Subcutaneous abdominal adipose tissue (tissue), 5 donors: ENCODE measurements around the gene LRIT3.
"Not testable (repeated sequence)": the region's sequence is repeated elsewhere in the genome, so short reads cannot be mapped to it uniquely, and the experiment has no call there.

Experiments used
- H3K27ac ChIP-seq: one replicate; pipeline ENCODE4 v1.7.0; 2013; ENCODE audit warnings: low read depth, mild to moderate bottlenecking, inconsistent platforms, low read length, moderate library complexity
- H3K27me3 ChIP-seq, 5 donors: one replicate each; pipeline ENCODE4 v1.7.0; 2013; ENCODE audit warnings: low read length in 5 of 5, inconsistent platforms in 1 of 5; ENCODE audit not compliant: control insufficient read depth in 5 of 5, insufficient read depth in 4 of 5
- H3K36me3 ChIP-seq, 5 donors: one replicate each; pipeline ENCODE4 v1.7.0; 2013; ENCODE audit warnings: low read length in 5 of 5; ENCODE audit not compliant: control insufficient read depth in 5 of 5, insufficient read depth in 5 of 5
- H3K4me1 ChIP-seq, 5 donors: one replicate each; pipeline ENCODE4 v1.7.0; 2013; ENCODE audit warnings: low read length in 5 of 5, mild to moderate bottlenecking in 3 of 5, moderate library complexity in 1 of 5; ENCODE audit not compliant: control insufficient read depth in 5 of 5, insufficient read depth in 5 of 5
- H3K4me3 ChIP-seq, 5 donors: one replicate each; pipeline ENCODE4 v1.7.0; 2013; ENCODE audit warnings: low read length in 5 of 5, low read depth in 1 of 5
- H3K9ac ChIP-seq, 5 donors: one replicate each; pipeline ENCODE4 v1.7.0; 2013; ENCODE audit warnings: low read length in 5 of 5, mild to moderate bottlenecking in 4 of 5, moderate library complexity in 3 of 5
- H3K9me3 ChIP-seq, 5 donors: one replicate each; pipeline ENCODE4 v1.7.0; 2013; ENCODE audit warnings: low read length in 5 of 5; ENCODE audit not compliant: control insufficient read depth in 5 of 5
- donor health status: healthy.
- donor health status: healthy.
- donor health status: healthy.
- donor health status: healthy.
- donor health status: healthy.

The LRIT3 gene

DNA sequence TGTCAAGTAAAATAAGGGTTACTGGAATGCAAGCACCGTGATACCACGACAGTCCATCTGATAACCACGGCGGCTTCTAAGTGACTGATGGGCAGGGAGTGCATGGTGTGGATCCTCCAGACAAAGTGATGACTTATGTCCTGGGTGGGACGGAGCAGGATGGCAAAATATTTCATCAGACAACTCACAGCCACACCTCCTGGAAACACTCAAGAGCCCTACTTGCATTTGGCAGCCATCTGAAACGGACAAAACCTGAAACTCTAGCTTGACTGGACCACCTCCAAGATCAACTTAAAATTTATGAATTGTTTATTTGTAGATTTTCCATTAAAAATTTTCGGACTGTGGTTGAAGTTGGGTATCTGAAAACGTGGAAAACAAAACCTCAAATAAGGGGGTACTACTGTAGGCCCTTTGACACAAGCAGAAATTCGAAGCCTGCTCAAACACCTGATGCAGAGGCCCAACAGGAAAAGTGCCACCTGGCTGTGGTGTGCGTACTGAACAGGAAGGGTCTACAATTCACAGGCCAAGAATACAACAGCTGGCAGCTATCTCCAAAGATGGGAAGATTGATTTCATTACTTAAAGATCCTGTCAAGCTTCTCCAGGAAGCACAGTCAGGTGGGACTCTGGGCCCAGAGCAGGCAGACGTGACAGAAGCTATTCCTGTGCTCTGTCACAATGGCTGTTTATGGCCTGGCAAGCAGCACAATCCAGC lies 26.0 kb downstream of the LRIT3 start:
- Histone ChIP-seq H3K4me1 (no peaks in the 10 kb centered on the region), H3K27ac (no peak overlapping the region), H3K9me3 (no peaks in the 10 kb centered on the region), H3K27me3 (peaks cover 0 to under 1% (median 0%) of the 10 kb centered on the region in 5 donors), H3K9ac (no peak overlapping the region), H3K4me3 (no peak overlapping the region), H3K36me3 (peaks cover 0 to 8% (median 0%) of the 10 kb centered on the region in 5 donors)

GRCh38 chr4:109875106-109875505 lies 27.2 kb downstream of the LRIT3 start:
- H3K4me1 ChIP-seq: no peaks in the 10 kb centered on the region
- H3K4me3 ChIP-seq: no peak overlapping the region
- no peak overlapping the region for H3K9ac ChIP-seq
- peaks cover 0 to 3% (median 0%) of the 10 kb centered on the region in 5 donors for H3K36me3 ChIP-seq
- no peaks in the 10 kb centered on the region for H3K9me3 ChIP-seq
- peaks cover 0 to 3% (median 0%) of the 10 kb centered on the region in 5 donors for H3K27me3 ChIP-seq
- H3K27ac ChIP-seq: no peak overlapping the region

DNA sequence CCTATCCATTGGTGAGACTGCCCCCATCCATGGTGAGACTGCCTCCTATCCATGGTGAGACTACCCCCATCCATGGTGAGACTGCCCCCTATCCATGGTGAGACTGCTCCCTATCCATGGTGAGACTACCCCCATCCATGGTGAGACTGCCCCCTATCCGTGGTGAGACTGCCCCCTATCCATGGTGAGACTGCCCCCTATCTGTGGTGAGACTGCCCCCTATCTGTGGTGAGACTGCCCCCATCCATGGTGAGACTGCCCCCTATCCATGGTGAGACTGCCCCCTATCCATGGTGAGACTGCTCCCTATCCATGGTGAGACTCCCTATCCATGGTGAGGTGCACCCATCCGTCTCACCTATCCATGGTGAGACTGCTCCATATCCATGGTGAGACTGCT lies 27.6 kb downstream of the LRIT3 start:
- not testable (repeated sequence) for H3K27ac ChIP-seq, H3K36me3 ChIP-seq, H3K4me3 ChIP-seq, H3K9ac ChIP-seq, H3K9me3 ChIP-seq, H3K4me1 ChIP-seq, H3K27me3 ChIP-seq

DNA sequence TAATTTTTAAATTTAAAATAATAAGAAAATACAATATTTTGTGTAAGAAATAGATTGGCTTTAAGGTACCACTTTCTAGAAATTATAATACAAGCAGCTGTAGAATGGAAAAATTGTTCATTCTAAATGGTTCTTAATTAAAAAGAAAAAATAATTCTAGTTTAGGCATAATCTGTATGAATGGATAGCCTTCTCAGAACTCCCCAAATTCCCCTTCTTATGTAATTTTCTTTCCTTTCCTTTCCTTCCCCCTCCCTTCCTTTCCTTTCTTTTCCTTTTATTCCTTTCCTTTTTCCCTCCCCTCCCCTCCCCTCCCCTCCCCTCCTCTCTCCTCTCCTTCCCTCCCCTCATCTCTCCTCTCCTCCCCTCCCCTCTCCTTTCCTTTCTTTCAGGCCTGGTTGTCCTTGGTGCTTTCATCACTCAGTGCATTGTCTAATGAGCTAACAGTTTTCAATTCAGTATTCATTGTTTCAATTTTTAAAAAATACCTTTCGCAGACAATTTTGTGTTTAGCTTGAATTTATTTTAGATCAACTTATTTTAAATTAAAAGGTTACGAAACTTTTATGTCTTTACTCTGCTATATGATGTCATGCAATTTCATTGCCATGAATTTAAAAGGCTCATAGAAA lies 28.8 kb downstream of the LRIT3 start:
- H3K27ac ChIP-seq: no peak overlapping the region
- H3K36me3 ChIP-seq: no peaks in the 10 kb centered on the region
- H3K27me3 ChIP-seq: peaks cover 0 to 3% (median 0%) of the 10 kb centered on the region in 5 donors
- H3K9me3 ChIP-seq: no peaks in the 10 kb centered on the region
- no peak overlapping the region for H3K9ac ChIP-seq
- no peak overlapping the region for H3K4me3 ChIP-seq
- H3K4me1 ChIP-seq: no peaks in the 10 kb centered on the region

GRCh38 chr4:109877400-109877799 lies 29.5 kb downstream of the LRIT3 start:
- no peaks in the 10 kb centered on the region for H3K4me1 ChIP-seq
- no peak overlapping the region for H3K27ac ChIP-seq
- peaks cover 0 to 3% (median 0%) of the 10 kb centered on the region in 5 donors for H3K27me3 ChIP-seq
- no peaks in the 10 kb centered on the region for H3K36me3 ChIP-seq
- H3K9ac ChIP-seq: no peak overlapping the region
- H3K4me3 ChIP-seq: no peak overlapping the region
- no peaks in the 10 kb centered on the region for H3K9me3 ChIP-seq

DNA sequence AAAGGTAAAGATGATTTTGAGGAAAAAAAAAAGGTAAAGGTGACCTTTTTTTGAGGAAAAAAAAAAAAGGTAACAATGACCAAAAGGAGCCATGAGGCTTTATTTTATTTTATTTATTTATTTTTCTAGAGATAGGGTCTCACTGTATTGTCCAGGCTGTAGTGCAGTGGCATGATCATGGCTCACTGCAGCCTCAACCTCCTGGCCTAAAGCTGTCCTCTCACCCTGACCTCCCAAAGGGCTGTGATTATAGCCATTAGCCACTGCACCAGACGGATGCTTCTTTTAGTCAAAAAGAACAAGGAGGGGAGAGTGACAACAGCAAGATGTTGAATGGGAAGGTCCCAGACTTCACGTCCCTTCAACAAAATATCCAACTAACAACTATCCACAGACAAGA lies 30.4 kb downstream of the LRIT3 start:
- Histone ChIP-seq H3K4me1 (no peaks in the 10 kb centered on the region), H3K27ac (no peak overlapping the region), H3K9ac (no peak overlapping the region), H3K36me3 (no peaks in the 10 kb centered on the region), H3K27me3 (peaks cover 0 to 3% (median 0%) of the 10 kb centered on the region in 5 donors), H3K9me3 (no peaks in the 10 kb centered on the region), H3K4me3 (no peak overlapping the region)

GRCh38 chr4:109879081-109879480 lies 31.2 kb downstream of the LRIT3 start:
- Histone ChIP-seq H3K9me3 (no peaks in the 10 kb centered on the region), H3K27me3 (peaks cover 0 to 3% (median 0%) of the 10 kb centered on the region in 5 donors), H3K4me1 (no peaks in the 10 kb centered on the region), H3K27ac (no peak overlapping the region), H3K9ac (no peak overlapping the region), H3K36me3 (no peaks in the 10 kb centered on the region), H3K4me3 (no peak overlapping the region)

DNA sequence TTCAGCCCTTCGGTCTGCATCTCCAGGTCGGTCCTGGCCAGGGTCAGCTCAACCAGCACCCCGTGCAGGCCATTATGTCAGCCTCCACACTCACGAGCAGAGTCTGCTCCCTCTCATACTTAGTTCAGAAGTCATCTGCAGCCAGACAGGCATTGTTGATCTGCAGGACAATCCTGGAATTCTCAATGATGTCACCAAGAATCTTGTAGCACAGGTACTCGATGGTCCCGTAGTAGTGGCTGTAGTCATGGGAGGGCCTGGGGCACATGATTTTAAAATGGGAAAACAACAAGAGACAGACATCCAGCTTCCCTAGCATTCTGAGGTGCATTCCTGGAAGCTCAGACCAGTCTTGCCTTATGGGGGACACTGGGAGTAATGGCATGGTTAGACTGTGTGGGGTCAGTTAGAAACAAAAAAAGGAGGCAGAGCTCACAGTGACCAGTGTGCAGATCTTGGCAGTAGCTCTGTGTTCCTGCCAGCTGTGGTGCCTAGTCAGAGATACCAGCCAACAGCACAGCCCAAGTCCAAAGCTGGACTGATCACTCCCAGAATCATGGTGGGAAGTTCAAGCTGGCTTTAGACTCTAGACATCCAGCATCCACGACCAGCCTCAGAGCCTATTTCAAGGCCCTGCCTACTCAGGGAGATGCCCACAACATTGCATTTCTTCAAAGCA lies 31.9 kb downstream of the LRIT3 start:
- Histone ChIP-seq H3K4me1 (no peaks in the 10 kb centered on the region), H3K4me3 (no peak overlapping the region), H3K9ac (no peak overlapping the region), H3K36me3 (no peaks in the 10 kb centered on the region), H3K27me3 (peaks cover 0 to 3% (median 0%) of the 10 kb centered on the region in 5 donors), H3K27ac (no peak overlapping the region), H3K9me3 (no peaks in the 10 kb centered on the region)

DNA sequence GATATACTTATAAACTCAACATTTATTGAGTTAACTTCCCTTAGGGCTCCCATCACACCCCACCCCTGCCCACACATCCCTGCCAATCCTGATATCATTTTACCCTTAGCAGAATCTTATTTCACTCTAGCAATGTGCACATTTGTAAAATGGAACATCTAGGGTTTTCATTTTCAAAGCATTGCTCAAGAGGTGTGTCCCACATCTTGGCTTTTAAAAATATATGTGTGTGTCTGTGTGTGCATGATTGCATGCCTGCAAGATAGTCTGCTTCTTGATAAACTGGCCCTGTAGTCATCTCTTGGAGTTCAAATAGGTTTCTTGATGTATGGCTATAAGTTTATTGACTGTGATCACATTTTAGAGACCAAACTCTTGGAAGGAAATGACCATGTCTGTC lies 38.4 kb downstream of the LRIT3 start:
- Histone ChIP-seq H3K27ac (no peak overlapping the region), H3K36me3 (no peaks in the 10 kb centered on the region), H3K9ac (no peak overlapping the region), H3K9me3 (no peaks in the 10 kb centered on the region), H3K4me3 (no peak overlapping the region), H3K27me3 (no peaks in the 10 kb centered on the region), H3K4me1 (no peaks in the 10 kb centered on the region)

DNA sequence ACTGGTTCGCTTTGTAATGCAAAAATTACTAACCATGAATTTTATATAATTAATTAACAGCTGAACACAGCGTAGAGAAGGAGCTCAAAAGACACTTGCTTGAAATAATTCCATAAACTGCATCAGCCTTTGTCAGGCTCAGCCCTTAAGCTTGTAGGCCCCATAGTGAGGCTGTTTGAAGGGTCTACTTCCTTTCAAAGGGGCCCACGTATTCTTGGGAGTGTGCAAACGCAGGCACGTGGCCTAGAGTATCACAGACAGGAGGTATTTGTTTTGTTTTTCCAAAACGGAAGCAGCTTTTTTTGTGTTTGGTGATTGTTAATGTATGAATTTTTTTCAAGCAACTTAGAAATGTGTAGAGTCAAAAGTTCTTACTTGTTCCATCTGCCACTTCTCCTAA lies 39.2 kb downstream of the LRIT3 start:
- Histone ChIP-seq H3K27ac (no peak overlapping the region), H3K27me3 (no peaks in the 10 kb centered on the region), H3K9me3 (no peaks in the 10 kb centered on the region), H3K36me3 (no peaks in the 10 kb centered on the region), H3K4me3 (no peak overlapping the region), H3K4me1 (no peaks in the 10 kb centered on the region), H3K9ac (no peak overlapping the region)
